Bronchus fibroblast of lung (primary cell): ENCODE results near the gene NKX6-2. TPM values are rescaled to one million over a fixed set of nuclear protein-coding genes. Genes with fewer than 3 reads are reported as not detected.

Source experiments
- total RNA-seq: library from RNA; depleted of rRNA; stranded (reverse); fragments of >200 nt; gene quantifications from 2 replicates; pipeline ENCODE4 v1.2.3, GENCODE V29; 2015

Gene NKX6-2
- total RNA-seq, result not detected in 2 replicates

GRCh38 chr10:132785723-132786475, at the start of gene NKX6-2:
Gene NKX6-2 (minus strand): TSS chr10:132786147. CDS start chr10:132785948, 199 bp downstream.

Other genes with a start within 250 kb of the NKX6-2 start
- gene INPP5A, start 248.4 kb downstream of the NKX6-2 start, total RNA-seq, result 23.8 and 25.6 TPM in 2 replicates
- gene CFAP46, start 156.4 kb upstream of the NKX6-2 start, total RNA-seq, result 1.6 and 3.9 TPM in 2 replicates